HG03159 (cell line): ENCODE measurements around the gene AKT1S1.

Experiments used
- ATAC-seq: cut with Tn5 transposase; IDR thresholded peaks from one replicate; pipeline ENCODE4 v1.9.1; 2021; ENCODE audit warnings: mild to moderate bottlenecking, moderate library complexity; ENCODE audit not compliant: unreplicated experiment

AKT1S1 gene

DNA sequence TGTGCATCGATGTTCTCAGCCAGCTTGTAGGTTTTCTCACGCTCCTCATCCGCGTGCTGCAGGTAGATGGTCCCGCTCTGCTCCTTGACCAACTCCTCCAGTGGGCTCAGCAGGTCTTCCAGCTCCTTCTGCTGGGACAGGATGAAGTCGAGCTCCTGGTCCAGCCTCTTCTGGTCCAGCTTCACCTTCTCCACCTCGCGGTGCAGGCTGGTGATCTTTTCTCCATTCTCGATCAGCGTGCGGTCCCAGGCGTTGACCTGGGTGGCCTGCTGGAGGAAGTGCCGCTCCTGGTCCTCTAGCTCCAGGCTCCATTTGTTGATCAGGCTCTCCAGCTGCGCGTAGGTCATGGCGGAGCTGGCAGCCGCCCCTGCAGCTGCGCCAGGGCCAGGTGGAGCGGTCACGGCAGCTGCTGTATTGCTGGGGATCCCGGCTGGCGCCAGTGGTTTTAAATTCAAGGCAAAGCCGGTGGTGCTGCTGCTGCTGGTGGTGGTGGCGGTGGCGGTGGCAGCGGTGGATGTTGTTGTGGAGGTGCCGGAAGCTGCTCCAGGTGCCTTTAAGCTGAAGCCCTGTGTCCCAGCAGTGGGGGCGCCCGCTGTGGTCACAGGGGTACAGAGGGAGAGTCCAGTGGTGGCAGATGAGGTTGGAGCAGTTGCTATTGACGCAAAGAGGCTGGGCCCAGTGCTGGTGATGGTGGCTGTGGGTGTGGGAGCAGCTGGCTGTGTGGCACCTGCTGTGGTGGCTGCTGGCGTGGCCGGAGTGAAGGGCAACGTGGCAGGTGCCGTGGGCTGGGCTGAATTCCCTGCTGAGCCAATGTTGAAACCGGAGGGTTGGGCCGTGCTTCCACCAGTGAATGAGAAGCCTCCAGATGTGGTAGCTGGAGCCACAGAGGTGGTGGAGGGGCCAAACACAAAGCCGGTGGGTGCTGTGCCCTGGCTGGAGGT, 31.6 kb upstream of the AKT1S1 start:
- ATAC-seq: no peak

DNA sequence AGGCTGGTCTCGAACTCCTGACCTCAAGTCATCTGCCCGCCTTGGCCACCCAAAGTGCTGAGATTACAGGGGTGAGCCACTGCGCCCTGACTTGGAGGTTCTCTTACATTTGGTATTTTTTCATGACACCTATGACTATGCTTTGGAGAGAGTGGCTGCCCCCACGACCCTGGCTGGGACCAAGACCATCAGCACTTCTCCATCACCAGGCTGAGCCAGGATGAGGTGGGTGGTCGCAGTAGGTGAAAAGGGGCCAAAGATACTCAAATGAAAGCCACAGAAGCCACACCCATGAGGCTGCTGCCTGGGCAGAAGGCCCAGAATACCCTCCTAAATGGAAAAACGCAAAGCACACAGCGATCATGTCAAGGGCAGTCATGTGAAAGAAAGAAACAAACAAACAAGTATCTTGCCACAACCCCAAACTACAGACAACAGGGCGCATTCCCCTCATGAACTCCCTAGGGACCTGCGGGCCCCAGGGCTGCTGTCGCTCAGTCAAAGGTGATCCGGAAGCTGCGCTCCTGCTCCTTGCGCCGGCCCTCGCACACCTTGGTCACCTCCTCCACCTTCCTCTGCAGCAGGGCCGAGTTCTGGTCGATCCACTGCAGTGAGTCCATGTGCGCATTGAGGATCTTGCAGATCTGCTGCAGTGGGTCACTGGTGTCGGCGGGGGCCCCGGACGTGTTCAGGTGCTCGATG, 30.7 kb upstream of the AKT1S1 start:
- no peak for ATAC-seq

DNA sequence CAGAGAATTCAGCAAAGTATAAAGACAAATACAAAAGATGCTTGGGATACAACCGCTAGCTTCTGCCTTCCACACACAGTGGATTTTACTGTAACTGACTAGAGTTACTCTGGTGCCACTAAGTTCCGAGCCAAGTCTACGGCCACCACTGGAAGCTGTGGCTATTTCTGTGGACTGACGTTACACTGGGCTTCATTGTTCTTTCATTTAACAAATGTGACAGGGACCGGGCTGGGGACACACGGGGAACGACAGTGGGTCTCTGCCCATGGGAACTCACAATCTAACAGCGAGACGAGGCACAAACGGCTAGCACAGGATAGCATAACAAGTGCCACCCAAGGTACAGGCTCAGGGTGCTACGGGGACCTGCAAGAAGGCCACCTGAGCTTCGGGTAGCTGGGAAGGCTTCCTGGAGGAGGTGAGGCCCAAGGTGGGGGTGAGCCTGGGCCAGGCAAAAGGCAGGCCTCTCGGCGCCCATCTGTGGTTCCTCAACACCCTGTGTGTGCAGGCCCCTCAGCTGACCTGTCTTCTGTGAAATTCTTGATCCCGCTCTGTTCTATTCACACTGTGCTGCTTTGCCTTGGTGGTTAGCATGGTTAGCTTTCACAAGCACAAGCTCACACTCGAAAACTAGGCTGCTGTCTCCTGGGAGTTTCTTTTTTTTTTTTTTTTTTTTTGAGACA, 29.9 kb upstream of the AKT1S1 start:
- no peak for ATAC-seq

DNA sequence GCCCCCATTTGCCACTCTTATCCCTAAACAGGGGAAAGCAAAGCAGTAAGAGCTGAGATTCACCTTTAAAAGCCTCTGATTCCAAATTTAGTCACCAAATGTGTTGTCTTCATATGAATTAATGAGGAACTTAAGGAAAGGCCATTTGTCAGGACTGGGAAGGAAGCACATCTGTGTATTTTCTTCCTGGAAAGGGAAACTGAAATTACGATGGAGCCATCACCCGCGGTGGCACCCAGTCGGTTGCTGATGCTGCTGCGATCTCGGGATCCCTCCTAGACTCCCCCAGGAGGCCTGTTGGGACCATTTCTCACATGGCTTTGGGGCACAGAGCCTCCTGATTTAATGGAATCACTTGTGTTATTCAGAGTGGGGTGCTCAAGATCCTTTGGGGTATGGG, 27.0 kb upstream of the AKT1S1 start:
- ATAC-seq: no peak

DNA sequence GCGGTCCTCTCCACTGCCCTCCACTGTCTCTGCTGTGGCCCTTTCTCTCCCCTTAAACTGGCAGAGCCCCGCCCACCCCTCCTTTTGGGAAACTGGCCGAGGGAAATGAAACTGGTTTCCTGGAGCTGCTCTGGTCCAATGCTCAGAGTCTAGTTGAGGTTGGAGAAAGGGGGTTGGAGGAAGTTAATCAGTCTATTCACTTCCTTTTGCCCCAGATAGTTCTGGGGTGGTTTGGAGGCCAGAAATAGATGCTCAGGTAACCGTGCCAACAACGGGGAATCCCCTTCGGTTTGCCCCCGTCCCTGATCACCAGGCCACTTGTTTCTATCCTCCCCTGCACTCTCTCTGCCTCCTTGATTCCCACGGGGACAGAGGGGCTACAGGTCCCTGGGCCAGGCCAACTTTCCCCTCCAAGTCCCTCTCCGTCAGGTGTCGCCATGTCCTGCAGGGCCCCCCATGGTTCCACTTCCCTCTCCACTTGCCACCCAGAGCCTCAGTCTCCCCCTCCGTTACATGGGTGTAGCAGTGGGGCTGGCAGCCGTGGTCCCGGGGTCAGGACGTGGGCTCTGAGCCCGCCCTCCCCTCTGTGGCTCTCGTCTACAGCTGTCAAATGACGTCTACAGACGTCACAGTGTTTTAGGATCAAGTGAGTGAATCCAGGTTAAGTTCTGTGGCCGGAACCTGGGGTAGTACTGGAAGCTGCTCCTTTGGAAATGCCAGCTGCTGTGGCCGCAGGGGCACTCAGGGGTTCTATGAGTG, 19.9 kb upstream of the AKT1S1 start, which contains the start of gene IL4I1:
TSS of gene IL4I1 (minus strand) at position 25 of the 759 bp plus-strand sequence. CDS start 727 bp downstream, outside the sequence.
- peak; percentile 55 for ATAC-seq

DNA sequence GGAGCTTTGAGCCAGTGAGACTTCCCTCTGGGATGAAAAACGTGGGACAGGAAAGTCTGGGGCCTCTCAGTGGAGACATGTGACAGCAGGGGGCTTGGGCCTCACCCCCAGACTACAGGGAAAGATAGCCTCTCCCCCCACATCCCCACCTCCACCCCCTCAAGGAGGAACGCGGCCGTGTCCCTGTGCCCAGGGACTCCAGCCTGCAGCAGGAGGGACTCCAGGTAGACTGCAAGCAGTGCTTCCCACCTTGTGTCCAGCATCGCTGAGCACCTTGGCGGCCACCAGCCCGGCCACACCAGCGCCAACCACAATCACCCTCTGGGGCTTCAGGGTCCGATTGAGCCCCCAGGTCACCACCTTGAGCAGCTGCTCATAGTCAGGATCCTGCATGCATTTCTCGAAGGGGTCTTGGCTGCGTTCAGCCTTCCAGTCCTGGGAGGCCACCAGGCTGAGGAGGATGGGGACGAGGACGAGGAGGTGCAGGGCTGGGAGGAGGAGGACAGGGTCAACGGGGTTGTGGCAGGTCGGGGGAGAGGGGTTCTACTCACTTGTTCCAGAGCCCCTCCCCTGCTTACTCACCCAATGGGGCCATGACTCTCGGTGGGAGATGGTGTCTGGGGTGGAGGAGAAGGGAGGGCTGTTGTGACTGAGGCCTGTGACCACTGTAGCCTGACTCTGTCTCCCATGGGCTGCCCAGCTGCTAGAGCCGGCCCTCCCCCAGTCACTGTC, 18.6 kb upstream of the AKT1S1 start:
- ATAC-seq: no peak

DNA sequence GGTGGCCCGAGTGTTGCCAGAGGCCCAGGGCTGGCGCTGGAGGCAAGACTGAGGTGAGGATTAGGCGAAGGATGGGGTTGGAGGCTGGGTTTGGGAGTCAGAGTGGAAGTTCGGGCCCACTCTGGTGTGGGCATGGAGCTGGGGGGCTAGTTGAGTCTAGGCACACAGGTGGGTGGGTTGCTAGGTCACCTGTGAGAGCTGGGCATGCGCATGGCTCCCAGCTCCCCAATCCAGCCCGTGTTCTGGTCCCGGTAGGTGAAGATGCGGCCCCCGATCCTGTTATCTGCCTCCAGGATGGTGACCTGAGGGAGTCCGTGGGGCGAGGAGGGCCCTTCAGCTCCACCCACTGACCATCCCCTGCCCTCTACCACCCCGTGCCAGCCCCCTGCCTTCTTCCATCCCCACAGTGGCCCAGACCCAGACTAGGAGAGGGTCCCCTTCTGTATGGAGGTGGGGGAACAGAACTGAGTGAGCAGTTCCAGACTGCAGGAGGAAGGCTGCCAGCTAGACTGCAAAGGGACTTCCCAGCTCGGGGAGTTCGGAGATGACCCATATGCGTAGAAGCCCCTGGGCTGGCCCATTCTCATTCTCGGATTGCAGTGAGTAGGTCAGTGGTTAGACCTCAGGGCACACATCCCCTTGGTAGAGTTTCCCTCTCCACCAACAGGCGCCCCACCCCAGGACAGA, 17.9 kb upstream of the AKT1S1 start:
- no peak for ATAC-seq

DNA sequence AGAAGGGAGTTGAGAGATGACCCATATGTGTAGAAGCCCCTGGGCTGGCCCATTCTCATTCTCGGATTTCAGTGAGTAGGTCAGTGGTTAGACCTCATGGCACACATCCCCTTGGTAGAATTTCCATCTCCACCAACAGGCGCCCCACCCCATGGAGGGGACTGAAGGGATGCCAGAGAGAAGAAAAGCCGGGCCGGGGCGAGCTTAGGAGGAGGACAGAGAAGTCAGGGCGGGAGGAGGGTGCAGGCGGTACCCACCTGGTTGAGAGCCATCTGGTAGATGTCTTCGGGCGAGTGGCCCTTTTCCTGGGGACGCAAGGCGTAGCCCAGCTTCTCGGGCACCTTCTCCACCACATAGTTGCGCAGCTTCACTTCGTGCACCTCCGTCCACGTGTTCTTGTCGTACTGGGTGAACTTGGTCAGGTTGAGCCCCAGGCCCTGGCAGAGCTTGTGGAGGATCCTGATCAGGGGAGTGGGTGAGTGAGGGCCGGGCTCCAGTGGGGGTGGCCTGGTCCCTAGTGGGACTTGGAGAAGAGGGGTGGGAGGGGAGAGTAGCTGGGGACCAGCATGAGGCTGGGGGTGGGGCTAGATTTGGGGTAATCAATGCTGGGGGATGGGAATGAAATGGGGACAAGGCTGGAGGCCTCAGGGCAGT, 17.0 kb upstream of the AKT1S1 start:
- no peak for ATAC-seq

DNA sequence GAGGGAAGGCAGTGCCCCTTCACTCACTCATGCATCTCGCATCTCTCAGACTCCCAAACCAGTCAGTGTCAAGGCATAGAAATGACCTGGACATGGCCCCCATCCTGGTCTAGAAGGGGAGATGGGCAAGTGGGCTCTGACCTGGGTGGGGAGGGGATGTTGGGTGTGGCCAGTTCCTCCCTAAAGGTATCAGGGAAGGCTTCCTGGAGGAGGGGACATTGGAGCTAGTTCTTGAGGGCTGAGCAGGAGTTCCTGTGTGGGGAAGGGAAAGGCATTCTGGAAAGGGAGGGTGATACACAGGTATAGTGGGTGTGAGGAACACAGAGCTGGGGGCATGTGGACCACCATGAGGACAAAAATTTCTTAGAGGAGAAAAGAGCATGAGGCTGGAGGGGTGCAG, 15.6 kb upstream of the AKT1S1 start:
- no peak for ATAC-seq

DNA sequence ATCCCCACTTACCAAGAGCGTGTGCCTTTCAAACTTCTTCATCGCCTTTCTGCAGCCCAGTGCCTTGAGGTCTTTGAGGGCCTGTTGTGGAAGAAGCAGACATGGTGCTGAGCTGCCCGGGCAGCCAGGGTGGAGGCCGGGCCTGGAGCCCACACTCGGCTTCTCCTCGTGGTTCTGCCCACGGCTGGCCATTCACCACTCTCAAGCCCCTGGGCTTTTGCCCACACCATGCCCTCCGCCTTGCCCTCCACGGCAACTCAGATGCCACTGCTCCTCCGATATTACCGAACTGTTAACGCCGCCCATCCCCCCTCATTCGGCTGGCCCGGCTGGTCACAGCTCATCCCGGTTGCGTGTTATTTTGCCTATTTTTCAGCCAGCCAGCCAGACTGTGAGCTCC, 14.2 kb upstream of the AKT1S1 start:
- no peak for ATAC-seq

DNA sequence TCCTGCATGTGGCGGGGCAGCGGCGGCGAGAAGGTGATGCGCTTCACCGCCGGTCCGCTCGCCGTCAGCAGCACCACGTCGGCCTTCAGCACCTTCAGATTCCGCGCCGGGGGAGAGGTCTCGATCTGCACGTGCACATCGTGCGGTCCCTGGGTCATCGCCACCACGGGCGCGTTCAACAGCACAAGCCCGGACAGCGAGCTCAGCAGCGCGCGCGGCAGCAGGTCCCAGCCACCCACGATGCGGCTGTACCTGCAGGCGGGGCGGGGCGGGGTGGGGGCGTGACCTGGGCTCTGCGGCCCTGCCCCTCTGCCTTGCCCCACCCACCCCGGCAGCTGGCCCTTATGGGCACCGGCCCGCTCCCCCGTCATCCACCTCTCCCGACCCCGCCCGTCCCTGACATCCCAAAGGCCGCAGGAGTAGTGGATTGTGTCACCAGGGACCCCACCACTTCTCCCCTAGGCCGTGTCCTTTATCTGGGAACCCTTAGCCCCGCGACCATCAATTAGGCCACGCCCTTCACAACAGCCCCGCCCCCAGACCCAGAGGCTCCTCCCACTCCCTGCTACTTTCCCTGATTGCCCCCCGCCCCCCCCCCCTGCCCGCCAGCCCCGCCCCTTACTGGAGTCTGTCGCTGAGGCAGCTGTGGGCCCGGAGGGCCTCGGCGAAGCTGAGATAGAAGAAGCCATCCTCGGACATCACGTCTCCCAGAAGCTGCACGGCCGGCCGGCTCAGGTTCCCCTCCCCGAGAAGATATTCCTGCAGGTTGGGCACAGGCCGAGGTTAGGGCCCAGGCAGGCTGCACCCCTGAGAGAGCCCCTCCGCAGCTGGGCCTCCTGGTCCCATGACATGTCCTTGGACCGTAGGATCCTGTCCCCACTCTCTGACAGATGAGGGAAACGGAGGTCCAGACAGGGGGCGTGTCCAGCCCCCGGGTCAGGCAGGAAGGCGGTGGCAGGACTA, 13.5 kb upstream of the AKT1S1 start:
- ATAC-seq: no peak

DNA sequence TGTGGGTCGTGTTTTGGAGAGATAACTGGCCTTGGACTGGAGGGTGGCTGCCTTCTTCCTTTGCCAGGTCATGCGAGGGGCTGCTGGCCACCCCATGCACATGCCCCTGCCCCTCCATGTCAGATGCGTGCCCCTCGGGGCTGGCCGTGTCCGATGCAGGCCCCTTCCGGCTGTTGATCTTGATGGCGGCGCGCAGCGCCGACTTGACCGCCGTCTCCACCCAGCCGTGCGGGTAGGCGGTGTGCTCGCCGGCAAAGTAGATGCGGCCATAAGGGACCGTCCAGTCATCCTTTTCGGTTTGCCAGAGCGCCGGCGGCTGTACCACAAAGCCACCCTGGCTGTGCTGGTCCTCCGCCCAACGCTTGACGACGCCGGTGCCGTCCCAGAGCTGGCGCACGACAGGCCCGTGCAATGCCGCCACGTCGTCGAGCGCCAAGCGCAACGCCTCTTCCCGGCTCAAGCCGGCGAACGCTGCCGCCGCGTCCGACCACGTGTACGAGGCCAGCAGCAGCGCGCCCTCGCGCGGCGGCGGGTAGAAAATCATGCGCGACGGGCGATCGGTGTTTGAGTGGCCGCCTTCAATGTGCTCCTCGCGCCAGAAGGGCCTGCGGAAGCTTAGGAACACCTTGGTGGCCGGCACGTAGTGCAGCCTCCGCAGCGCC, 12.7 kb upstream of the AKT1S1 start:
- ATAC-seq: no peak

DNA sequence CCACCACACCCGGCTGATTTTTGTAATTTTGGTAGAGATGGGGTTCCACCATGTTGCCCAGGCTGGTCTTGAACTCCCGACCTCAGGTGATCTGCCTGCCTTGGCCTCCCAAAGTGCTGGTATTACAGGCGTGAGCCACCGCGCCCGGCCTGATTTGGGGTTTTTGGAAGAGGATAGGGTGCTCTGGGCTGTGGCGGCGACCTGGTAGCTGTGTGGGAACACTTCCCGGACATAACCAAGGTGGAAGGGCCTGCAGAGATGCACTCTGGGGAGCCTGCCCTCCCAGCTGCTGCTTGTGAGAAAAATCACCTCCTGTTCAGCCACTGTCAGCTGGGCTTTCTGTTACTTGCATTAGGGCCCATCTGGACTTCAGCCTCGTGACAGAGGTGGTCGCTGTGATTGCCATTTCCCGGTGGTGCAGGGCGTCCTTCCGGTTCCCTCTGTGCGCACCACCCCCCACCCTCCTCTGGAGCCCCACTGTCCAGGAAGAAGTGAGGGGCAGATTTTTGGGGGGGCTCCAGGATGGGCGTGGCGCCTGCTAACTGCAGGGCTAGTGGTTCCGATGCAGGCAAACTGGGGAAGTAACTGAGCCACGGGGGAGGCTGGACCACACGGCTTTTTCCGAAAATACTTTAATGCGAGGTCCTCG, 12.0 kb upstream of the AKT1S1 start:
- ATAC-seq: no peak

DNA sequence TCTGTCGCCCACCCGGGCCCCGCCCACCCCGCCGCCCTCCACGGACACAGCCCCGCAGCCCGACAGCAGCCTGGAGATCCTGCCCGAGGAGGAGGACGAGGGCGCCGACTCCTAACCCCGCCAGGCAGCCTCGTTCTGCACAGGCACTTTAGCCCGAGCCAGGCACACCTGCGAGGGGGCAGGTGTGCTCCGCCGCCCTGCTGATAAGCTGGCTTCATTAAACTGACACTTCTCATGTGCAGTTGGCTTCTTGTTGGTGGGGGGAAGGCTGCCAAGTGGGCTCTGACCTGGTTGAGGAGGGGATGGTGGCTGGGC, 11.3 kb upstream of the AKT1S1 start:
- ATAC-seq: no peak

DNA sequence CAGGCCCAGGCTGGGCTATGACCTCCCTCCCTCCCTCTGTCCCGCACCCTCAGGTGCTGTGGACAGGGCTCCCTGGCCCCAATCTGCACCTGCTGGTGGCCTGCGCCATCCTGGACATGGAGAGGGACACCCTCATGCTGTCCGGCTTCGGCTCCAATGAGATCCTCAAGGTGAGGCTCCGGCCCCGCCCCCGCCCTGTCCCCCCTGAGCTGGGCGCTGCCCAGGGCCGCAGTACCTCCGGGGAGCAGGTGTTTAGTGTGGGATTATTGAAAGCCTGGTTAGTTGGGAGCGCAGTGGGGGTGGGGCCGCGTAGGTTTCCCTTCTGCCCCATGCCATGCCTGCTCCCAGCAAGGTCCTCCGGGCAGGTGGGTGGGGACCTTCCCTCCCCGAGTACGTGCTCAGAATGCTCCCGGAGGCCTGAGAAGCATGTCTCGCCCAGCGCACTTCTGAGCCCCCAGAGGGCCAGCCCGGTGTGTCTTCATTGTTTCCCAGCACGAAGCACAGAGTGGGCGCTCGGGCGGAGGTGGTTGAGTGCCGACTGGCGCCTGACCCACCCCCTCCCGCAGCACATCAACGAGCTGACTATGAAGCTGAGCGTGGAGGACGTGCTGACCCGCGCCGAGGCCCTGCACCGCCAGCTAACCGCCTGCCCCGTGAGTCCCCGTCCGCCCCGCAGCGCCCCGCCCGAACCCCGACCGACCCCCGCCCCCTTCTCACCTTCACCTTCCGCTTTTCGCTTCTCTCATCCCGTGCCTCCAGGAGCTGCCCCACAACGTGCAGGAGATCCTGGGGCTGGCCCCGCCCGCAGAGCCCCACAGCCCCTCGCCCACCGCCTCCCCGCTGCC, 10.7 kb upstream of the AKT1S1 start:
- no peak for ATAC-seq

DNA sequence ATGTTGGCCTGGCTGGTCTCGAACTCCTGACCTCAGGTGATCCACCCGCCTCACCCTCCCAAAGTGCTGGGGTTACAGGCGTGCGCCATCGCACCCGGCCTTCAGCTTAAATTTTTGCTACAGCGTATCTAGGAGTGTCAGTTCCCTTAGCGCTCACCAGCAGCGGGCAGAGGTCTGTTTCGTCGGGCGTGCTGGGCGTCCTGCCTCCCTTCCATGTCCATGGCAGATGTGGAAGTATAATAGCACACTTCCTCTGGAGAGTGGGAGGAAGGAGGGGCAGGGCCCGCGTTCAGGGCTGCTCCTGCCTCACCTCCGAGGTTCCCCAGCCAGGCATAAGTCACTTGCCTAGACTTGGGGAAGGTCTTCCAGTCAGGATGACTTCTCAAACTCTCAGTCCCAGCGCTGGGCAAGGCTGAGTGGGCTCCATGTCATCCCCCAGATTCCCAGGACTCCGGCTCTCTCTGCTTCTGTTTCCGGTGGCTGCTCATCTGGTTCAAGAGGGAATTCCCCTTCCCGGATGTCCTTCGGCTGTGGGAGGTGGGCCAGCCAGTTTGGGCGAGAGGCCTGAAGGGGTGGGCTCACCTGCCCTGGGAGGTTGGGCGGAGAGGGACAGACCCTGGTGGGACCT, 10.0 kb upstream of the AKT1S1 start:
- no peak for ATAC-seq
